Activated CD8-positive, alpha-beta T cell treated with anti-CD3 and anti-CD28 coated beads for 36 hours (primary cell): ENCODE data around the gene CLIC5. TPM values are rescaled to one million over a fixed set of nuclear protein-coding genes. Genes with fewer than 3 reads are reported as not detected.

Source experiments
- ATAC-seq: fragments of 200-7000 bp; cut with Tn5 transposase; one replicate; pipeline ENCODE4 v1.10.0; 2021; ENCODE audit warnings: mild to moderate bottlenecking, moderate library complexity
- CTCF ChIA-PET: fragments of 350-600 bp; sonication (Branson Sonifier 250); formaldehyde crosslinking; loops from one replicate; lab custom pipeline; 2021; ENCODE audit warnings: antibody characterized with exemption; lab: Charles Lee
- POLR2A ChIA-PET: fragments of 350-600 bp; sonication (Branson Sonifier 250); formaldehyde crosslinking; loops from one replicate; lab custom pipeline; 2021; ENCODE audit warnings: antibody characterized with exemption; lab: Charles Lee
- DNase-seq: peaks from one replicate; pipeline ENCODE4 v3.0.0-alpha.2; 2020
- H3K27ac Mint-ChIP-seq: one replicate; pipeline ENCODE4 v1.8.0; 2021; ENCODE audit warnings: mild to moderate bottlenecking, mixed read lengths
- H3K27me3 Mint-ChIP-seq: one replicate; pipeline ENCODE4 v1.8.0; 2021; ENCODE audit warnings: mixed read lengths
- H3K36me3 Mint-ChIP-seq: one replicate; pipeline ENCODE4 v1.8.0; 2021; ENCODE audit warnings: low read depth, mixed read lengths
- H3K4me1 Mint-ChIP-seq: one replicate; pipeline ENCODE4 v1.8.0; 2021; ENCODE audit warnings: low read depth, mixed read lengths
- H3K4me3 Mint-ChIP-seq: one replicate; pipeline ENCODE4 v1.8.0; 2021; ENCODE audit warnings: mild to moderate bottlenecking, moderate library complexity, mixed read lengths
- H3K9me3 Mint-ChIP-seq: one replicate; pipeline ENCODE4 v1.8.0; 2021; ENCODE audit warnings: mixed read lengths
- intact Hi-C: fragments of 100-400 bp; cut with micrococcal nuclease; formaldehyde crosslinking; loops from one replicate; pipeline ENCODE4 v1.10.0; 2022
- total RNA-seq, 2 experiments: library from RNA; stranded (reverse); gene quantifications; one replicate each; pipeline ENCODE4 v1.2.3, GENCODE V29; 2021
- TF ChIP-seq, protein P1 (sequence below): fragments of 200-600 bp; IDR thresholded peaks from one replicate; pipeline ENCODE4 v1.8.0; 2022; ENCODE audit warnings: antibody characterized with exemption, mild to moderate bottlenecking

CLIC5 gene
- total RNA-seq, 2 experiments from 2014 or later: 1.1 TPM

DNA sequence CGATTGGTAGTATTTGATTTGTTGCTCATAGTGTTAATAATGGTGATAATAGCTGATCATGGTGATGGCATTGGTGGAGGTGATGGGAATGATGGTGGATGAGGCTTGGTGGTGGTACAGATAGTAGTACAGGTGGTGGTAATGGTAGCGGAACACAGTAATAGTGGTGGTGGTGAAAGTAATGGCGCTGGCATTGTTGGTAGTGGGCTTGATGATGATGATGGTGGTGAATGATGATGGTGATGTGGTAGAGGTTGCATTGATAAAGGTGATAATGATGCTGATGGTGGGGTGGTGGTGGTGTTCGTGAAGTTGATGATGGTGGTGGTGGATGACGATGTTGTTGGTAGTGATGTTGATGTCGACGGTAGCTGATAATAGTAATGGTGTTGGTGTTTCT, 24.6 kb upstream of the CLIC5 start:
- Mint-ChIP-seq H3K27ac (no peak overlapping the region), H3K36me3 (no peaks in the 10 kb centered on the region), H3K4me1 (peaks cover 2% of the 10 kb centered on the region), H3K9me3 (no peaks in the 10 kb centered on the region), H3K27me3 (no peaks in the 10 kb centered on the region), H3K4me3 (no peak overlapping the region)
- ChIA-PET POLR2A (no interaction called here), CTCF (interaction anchor here (1.2 to 2.3 kb wide), 4 partner anchors 30 to 110 kb away, joined by 3 to 8 read pairs (median 6); no protein-coding TSS in a partner anchor)
- intact Hi-C loops: no loop called here
- TF ChIP-seq, protein P1, sequence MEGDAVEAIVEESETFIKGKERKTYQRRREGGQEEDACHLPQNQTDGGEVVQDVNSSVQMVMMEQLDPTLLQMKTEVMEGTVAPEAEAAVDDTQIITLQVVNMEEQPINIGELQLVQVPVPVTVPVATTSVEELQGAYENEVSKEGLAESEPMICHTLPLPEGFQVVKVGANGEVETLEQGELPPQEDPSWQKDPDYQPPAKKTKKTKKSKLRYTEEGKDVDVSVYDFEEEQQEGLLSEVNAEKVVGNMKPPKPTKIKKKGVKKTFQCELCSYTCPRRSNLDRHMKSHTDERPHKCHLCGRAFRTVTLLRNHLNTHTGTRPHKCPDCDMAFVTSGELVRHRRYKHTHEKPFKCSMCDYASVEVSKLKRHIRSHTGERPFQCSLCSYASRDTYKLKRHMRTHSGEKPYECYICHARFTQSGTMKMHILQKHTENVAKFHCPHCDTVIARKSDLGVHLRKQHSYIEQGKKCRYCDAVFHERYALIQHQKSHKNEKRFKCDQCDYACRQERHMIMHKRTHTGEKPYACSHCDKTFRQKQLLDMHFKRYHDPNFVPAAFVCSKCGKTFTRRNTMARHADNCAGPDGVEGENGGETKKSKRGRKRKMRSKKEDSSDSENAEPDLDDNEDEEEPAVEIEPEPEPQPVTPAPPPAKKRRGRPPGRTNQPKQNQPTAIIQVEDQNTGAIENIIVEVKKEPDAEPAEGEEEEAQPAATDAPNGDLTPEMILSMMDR: no peak
- ATAC-seq (no peak), DNase-seq (no peak)

DNA sequence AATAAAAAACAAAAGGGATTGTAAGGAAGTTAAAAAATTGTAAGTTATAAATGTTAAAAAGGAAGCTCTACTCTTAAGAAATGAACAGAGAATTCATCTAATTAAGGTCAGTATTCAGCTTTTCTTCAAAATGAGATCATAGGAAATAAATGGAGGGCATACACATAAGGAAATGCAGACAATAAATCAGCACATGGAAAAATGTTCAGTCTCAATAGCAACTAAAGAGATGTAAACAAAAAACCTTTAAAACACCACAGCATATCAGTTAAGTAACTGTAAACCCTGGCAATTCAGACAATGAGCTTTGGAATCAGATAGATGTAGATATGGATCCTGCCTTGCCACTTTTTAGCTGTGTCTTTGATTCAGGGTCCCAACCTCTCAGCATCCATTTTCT, 24.0 kb upstream of the CLIC5 start:
- Mint-ChIP-seq H3K36me3 (no peaks in the 10 kb centered on the region), H3K27ac (no peak overlapping the region), H3K4me1 (no peaks in the 10 kb centered on the region), H3K27me3 (no peaks in the 10 kb centered on the region), H3K4me3 (no peak overlapping the region), H3K9me3 (no peaks in the 10 kb centered on the region)
- intact Hi-C loops: no loop called here
- no peak for DNase-seq
- POLR2A ChIA-PET: no interaction called here
- no peak for ATAC-seq
- CTCF ChIA-PET: interaction anchor here (1.2 to 2.3 kb wide), 3 partner anchors 30 to 109 kb away, joined by 3 to 8 read pairs (median 5); no protein-coding TSS in a partner anchor
- TF ChIP-seq, protein P1: no peak

DNA sequence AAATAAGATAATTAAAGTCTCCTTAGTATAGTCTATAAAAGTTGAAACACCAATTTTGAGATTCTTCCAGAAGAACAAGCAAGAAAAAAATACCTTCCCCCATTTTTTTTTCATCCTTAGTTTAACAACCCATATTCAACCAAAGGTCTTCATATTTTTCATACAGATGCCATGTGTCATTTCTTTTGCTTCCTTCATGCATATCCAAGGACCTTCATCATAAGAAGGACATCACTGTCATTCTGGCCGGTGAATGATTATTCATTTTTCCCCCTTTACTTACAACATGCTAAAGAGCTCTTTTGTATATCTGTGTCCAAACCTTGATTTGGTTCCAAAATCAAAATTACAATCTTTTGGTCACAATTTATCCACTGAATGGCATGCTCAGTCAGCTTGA, 21.3 kb upstream of the CLIC5 start:
- TF ChIP-seq, protein P1: no peak
- Mint-ChIP-seq H3K27ac (no peak overlapping the region), H3K9me3 (no peaks in the 10 kb centered on the region), H3K4me3 (no peak overlapping the region), H3K27me3 (no peaks in the 10 kb centered on the region), H3K4me1 (no peaks in the 10 kb centered on the region), H3K36me3 (no peaks in the 10 kb centered on the region)
- no peak for ATAC-seq
- POLR2A ChIA-PET: no interaction called here
- intact Hi-C loops: no loop called here
- DNase-seq: no peak
- CTCF ChIA-PET: interaction anchor here (1.3 to 1.4 kb wide), 2 partner anchors 18 to 106 kb away, joined by 3 to 4 read pairs; no protein-coding TSS in a partner anchor

DNA sequence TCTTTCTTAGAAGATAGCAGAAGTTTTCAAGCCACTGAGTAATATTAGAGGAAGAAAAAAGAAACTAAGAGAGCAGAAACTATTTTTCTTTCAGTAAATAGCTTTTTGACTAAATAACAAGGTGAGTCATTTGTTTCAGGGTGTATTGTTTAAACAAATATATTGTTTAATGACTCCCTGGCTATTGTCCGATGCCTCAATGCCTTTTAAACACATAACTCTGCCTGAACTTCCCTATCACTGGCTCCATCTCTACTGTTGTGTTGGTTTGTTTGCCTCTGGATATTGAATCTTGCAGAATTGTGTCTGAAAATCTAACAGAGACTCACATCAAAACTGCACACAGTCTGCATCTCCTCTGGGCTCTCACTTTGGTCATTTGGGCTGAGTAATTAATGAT, 19.6 kb upstream of the CLIC5 start:
- H3K9me3 Mint-ChIP-seq: no peaks in the 10 kb centered on the region
- no peak for DNase-seq
- H3K4me3 Mint-ChIP-seq: no peak overlapping the region
- ChIA-PET CTCF (interaction anchor here (1.0 to 1.9 kb wide), 3 partner anchors 8 to 55 kb away, joined by 3 to 4 read pairs (median 3); no protein-coding TSS in a partner anchor), POLR2A (no interaction called here)
- TF ChIP-seq, protein P1: no peak
- peaks cover 3% of the 10 kb centered on the region for H3K27me3 Mint-ChIP-seq
- intact Hi-C loops: no loop called here
- no peak overlapping the region for H3K27ac Mint-ChIP-seq
- ATAC-seq: no peak
- no peaks in the 10 kb centered on the region for H3K36me3 Mint-ChIP-seq
- H3K4me1 Mint-ChIP-seq: no peaks in the 10 kb centered on the region

DNA sequence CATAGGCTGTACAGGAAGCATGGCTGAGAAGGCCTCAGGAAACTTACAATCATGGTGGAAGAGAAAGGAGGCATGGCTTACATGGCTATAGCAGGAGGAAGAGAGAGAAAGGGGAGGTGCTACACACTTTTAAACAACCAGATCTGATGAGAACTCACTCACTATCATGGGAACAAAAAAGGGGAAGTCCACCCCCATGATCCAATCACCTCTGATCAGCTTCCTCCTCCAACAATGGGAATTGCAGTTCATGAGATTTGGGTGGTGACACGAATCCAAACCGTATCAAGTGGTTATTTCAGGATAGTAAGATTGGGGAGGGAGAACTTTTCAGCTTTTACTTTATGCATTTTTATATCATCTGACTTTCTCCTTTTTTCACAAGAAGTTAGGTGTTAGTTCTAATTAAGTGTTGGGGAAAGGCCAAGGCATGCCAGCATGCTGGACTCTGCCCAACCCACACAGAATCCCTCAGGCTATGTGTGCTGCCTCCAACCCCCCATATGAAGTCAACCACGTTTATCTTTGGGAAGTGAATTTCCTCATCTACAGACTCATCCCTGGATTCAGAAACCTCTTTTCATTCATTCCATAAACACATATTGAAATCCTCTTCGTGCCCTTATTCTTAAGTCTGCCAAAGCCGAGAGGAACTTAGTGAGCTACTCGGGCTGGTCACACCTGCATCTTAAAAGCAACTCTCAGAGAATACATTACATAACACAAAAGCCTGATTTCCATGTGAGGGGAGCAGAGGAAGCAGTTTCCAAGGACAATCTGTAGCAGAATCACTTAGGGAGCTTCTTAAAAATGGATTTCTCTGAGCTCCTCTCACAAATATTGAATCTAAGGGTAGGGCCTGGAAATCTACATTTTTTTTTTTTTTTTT, 16.7 kb upstream of the CLIC5 start:
- ChIA-PET CTCF (no interaction called here), POLR2A (interaction anchor here (0.5 kb wide), 1 partner anchor 775 kb away, joined by 3 read pairs; no protein-coding TSS in a partner anchor)
- H3K4me3 Mint-ChIP-seq: no peak overlapping the region
- H3K27me3 Mint-ChIP-seq: peaks cover 8% of the 10 kb centered on the region
- no peaks in the 10 kb centered on the region for H3K9me3 Mint-ChIP-seq
- H3K4me1 Mint-ChIP-seq: no peaks in the 10 kb centered on the region
- no peaks in the 10 kb centered on the region for H3K36me3 Mint-ChIP-seq
- no peak for DNase-seq
- intact Hi-C loops: no loop called here
- ATAC-seq: no peak
- TF ChIP-seq, protein P1: no peak
- no peak overlapping the region for H3K27ac Mint-ChIP-seq
